Measurements from ENCODE around the gene ANO1.

The ANO1 gene

DNA sequence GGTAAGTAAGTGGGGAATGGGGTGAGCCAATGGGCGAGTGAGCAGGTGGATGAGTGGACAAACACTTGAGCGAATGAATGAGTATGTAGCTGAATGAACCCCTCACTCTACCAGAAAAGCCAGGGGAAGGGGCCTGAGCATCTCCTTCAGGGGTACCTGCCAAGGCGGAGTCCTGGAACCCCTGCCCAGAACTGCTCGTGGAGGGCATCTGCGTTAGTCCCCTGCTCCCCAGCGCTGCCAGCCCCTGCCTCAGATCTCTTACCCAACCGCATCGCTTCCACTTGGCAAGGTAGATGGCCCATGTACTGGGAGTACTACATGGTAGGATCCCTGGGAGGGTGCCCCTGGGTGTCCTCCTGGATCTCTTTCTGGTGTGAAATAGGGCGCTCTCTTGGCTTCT, 7.4 kb upstream of the ANO1 start:
- no peak overlapping the region for H2BK5ac ChIP-seq (ENCODE audit: low read depth, low read length, poor library complexity, severe bottlenecking)
- no peak overlapping the region for H3K4ac ChIP-seq (ENCODE audit: low read depth in 1 of 2, low read length in 2 of 2)
- H3K4me3 ChIP-seq (ENCODE audit: insufficient read depth in 1 of 2, low read depth in 1 of 2, low read length in 2 of 2): no peak overlapping the region
- H4K8ac ChIP-seq (ENCODE audit: low read length): no peak overlapping the region
- WGBS: 98% methylated on average over 9 of the region's 9 CpGs
- no peak overlapping the region for H3K23ac ChIP-seq (ENCODE audit: low read length in 2 of 2)
- no peaks in the 10 kb centered on the region for H3K4me1 ChIP-seq (ENCODE audit: control insufficient read depth, insufficient read depth, low read depth, low read length)
- H3K36me3 ChIP-seq (ENCODE audit: control insufficient read depth in 1 of 2, insufficient read depth in 2 of 2, low read depth in 1 of 2, low read length in 2 of 2): no peaks in the 10 kb centered on the region
- DNase-seq: no peak
- no peak overlapping the region for H3K27ac ChIP-seq (ENCODE audit: low read length, poor library complexity, severe bottlenecking)
- H3K9ac ChIP-seq (ENCODE audit: low read length): no peak overlapping the region
- H4K91ac ChIP-seq (ENCODE audit: low read length): no peak overlapping the region
- no peak overlapping the region for H2BK120ac ChIP-seq (ENCODE audit: low read depth, low read length)
- H3K27me3 ChIP-seq (ENCODE audit: control insufficient read depth in 1 of 2, insufficient read depth in 1 of 2, low read length in 2 of 2): peaks cover 66 to 95% of the 10 kb centered on the region in 2 experiments
- H2AK5ac ChIP-seq (ENCODE audit: low read length, severe bottlenecking): no peak overlapping the region
- H2BK12ac ChIP-seq (ENCODE audit: low read length in 2 of 2): no peak overlapping the region
- H2AFZ ChIP-seq (ENCODE audit: low read depth, low read length): no peak overlapping the region
- no peaks in the 10 kb centered on the region for H3K79me1 ChIP-seq (replicated peaks; ENCODE audit: low read length, poor library complexity, severe bottlenecking)
- peak overlapping the region; percentile 12 for H2BK15ac ChIP-seq (ENCODE audit: low read depth, poor library complexity, severe bottlenecking)
- no peaks in the 10 kb centered on the region for H3K9me3 ChIP-seq (ENCODE audit: control insufficient read depth, low read length)
- H3K18ac ChIP-seq (ENCODE audit: low read depth in 1 of 2, low read length in 2 of 2): no peak overlapping the region
- no peak overlapping the region for H3K14ac ChIP-seq (ENCODE audit: low read length in 2 of 2)
- no peak overlapping the region for H3K4me2 ChIP-seq (ENCODE audit: low read length, poor library complexity, severe bottlenecking)

DNA sequence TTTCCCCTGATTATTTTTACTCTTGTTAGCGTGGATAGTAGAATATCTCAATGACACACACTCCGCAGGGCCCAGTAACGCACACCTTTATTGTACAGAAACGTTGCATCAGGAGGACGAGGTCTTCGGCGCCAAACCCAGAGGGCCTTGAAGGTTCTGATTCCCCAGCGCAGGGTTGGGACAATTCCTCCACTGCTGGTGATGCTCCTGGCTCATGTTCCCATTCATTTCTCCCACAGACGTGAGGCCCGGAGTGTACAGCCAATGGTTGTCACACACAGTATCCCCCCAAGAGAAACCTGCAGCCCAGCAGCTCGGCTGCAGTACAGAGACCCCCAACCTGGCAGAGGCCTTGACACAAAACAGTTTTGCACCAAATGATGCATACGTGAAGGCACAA, 6.1 kb upstream of the ANO1 start:
- Histone ChIP-seq H2AK5ac (ENCODE audit: low read length, severe bottlenecking) (no peak overlapping the region), H3K9ac (ENCODE audit: low read length) (no peak overlapping the region), H4K91ac (ENCODE audit: low read length) (no peak overlapping the region)

DNA sequence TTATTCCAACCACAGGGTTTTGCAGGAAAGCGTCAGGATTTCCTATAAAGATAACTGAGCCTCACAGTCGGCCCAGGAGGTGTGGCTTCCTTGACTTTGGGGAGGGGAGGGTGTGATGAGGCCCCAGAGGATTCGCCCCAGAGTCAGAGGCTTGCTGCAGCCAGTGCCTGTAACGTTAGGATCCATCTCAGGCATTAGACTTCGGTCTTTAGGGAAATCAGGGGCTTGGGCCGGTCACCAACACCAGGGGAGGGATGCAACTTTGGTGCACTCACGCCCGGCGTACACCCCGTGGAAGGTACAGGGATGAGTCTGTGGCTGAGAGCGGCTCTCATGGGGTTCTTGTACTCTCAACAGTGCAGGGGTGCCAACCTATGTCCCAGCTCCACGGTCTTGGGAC, 5.7 kb upstream of the ANO1 start:
- Histone ChIP-seq H3K79me1 (replicated peaks; ENCODE audit: low read length, poor library complexity, severe bottlenecking) (no peaks in the 10 kb centered on the region), H2AK5ac (ENCODE audit: low read length, severe bottlenecking) (no peak overlapping the region), H3K27me3 (ENCODE audit: control insufficient read depth in 1 of 2, insufficient read depth in 1 of 2, low read length in 2 of 2) (peaks cover 76 to 95% of the 10 kb centered on the region in 2 experiments), H2BK120ac (ENCODE audit: low read depth, low read length) (no peak overlapping the region), H3K4me3 (ENCODE audit: insufficient read depth in 1 of 2, low read depth in 1 of 2, low read length in 2 of 2) (no peak overlapping the region), H3K4ac (ENCODE audit: low read depth in 1 of 2, low read length in 2 of 2) (no peak overlapping the region), H2BK5ac (ENCODE audit: low read depth, low read length, poor library complexity, severe bottlenecking) (no peak overlapping the region), H4K91ac (ENCODE audit: low read length) (no peak overlapping the region), H3K4me1 (ENCODE audit: control insufficient read depth, insufficient read depth, low read depth, low read length) (no peaks in the 10 kb centered on the region), H4K8ac (ENCODE audit: low read length) (no peak overlapping the region), H2BK15ac (ENCODE audit: low read depth, poor library complexity, severe bottlenecking) (no peak overlapping the region), H3K9me3 (ENCODE audit: control insufficient read depth, low read length) (no peaks in the 10 kb centered on the region), H2AFZ (ENCODE audit: low read depth, low read length) (no peak overlapping the region), H3K4me2 (ENCODE audit: low read length, poor library complexity, severe bottlenecking) (no peak overlapping the region), H2BK12ac (ENCODE audit: low read length in 2 of 2) (no peak overlapping the region), H3K14ac (ENCODE audit: low read length in 2 of 2) (no peak overlapping the region), H3K9ac (ENCODE audit: low read length) (no peak overlapping the region), H3K36me3 (ENCODE audit: control insufficient read depth in 1 of 2, insufficient read depth in 2 of 2, low read depth in 1 of 2, low read length in 2 of 2) (no peaks in the 10 kb centered on the region), H3K27ac (ENCODE audit: low read length, poor library complexity, severe bottlenecking) (no peak overlapping the region), H3K18ac (ENCODE audit: low read depth in 1 of 2, low read length in 2 of 2) (no peak overlapping the region), H3K23ac (ENCODE audit: low read length in 2 of 2) (no peak overlapping the region)
- 72% methylated on average over 12 of the region's 12 CpGs for WGBS
- no peak for DNase-seq

More for the DNA sequence above, 6.1 kb upstream of the ANO1 start:
- Histone ChIP-seq H4K8ac (ENCODE audit: low read length) (no peak overlapping the region), H2BK5ac (ENCODE audit: low read depth, low read length, poor library complexity, severe bottlenecking) (no peak overlapping the region), H3K4me1 (ENCODE audit: control insufficient read depth, insufficient read depth, low read depth, low read length) (no peaks in the 10 kb centered on the region), H2AFZ (ENCODE audit: low read depth, low read length) (no peak overlapping the region), H3K79me1 (replicated peaks; ENCODE audit: low read length, poor library complexity, severe bottlenecking) (no peaks in the 10 kb centered on the region), H3K4ac (ENCODE audit: low read depth in 1 of 2, low read length in 2 of 2) (no peak overlapping the region), H3K4me3 (ENCODE audit: insufficient read depth in 1 of 2, low read depth in 1 of 2, low read length in 2 of 2) (no peak overlapping the region), H3K27me3 (ENCODE audit: control insufficient read depth in 1 of 2, insufficient read depth in 1 of 2, low read length in 2 of 2) (peaks cover 74 to 95% of the 10 kb centered on the region in 2 experiments), H3K14ac (ENCODE audit: low read length in 2 of 2) (no peak overlapping the region), H2BK12ac (ENCODE audit: low read length in 2 of 2) (no peak overlapping the region), H3K4me2 (ENCODE audit: low read length, poor library complexity, severe bottlenecking) (no peak overlapping the region), H3K36me3 (ENCODE audit: control insufficient read depth in 1 of 2, insufficient read depth in 2 of 2, low read depth in 1 of 2, low read length in 2 of 2) (no peaks in the 10 kb centered on the region), H3K27ac (ENCODE audit: low read length, poor library complexity, severe bottlenecking) (no peak overlapping the region), H2BK120ac (ENCODE audit: low read depth, low read length) (no peak overlapping the region), H3K23ac (ENCODE audit: low read length in 2 of 2) (no peak overlapping the region), H3K9me3 (ENCODE audit: control insufficient read depth, low read length) (no peaks in the 10 kb centered on the region), H3K18ac (ENCODE audit: low read depth in 1 of 2, low read length in 2 of 2) (no peak overlapping the region), H2BK15ac (ENCODE audit: low read depth, poor library complexity, severe bottlenecking) (no peak overlapping the region)
- DNase-seq: no peak
- 90% methylated on average over 12 of the region's 12 CpGs for WGBS

DNA sequence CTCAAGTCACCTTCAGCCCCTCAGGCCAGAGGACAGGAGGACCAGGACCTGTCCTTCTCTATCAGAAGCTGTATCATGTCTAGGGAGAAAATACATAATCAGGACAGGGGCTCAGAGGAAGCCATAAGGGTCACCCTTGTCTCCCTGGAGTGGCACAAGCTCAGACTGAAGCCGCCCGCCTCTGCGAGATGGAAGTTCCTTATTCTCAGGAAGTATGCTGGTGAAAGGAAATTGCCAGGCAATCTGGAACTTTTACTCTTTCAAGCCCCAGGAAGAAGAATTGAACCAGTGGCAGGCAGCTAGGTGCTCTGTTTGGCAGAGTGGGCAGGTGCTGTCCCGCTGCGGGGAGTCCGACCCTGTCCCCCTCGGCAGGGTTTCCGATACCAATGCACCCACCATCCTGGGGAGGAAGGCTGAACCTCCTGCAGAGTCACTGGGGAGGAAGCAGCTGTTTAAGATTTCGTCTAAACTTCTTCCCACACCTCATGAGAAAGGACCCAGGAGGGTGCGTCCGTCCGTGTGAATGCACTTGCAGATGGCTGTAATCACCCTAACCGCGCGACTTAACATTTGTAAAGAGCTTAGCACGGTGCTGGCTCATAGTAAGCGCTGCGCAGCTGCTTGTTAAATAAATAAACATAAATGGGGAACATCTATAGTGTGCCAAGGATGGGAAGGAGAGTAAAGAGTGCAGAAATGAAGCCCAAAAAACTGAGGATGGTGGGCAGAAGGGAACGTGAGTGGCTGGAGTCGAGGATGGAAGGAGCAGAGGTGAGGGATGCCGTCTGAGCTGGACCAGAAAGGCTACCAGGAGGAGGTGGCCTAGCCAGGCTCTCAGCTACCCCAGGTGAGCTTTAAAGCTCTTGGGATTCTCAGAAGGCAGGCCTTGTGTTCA, 5.0 kb upstream of the ANO1 start:
- no peak overlapping the region for H3K23ac ChIP-seq (ENCODE audit: low read length in 2 of 2)
- DNase-seq: no peak
- no peak overlapping the region for H4K8ac ChIP-seq (ENCODE audit: low read length)
- H2AFZ ChIP-seq (ENCODE audit: low read depth, low read length): no peak overlapping the region
- no peak overlapping the region for H2BK15ac ChIP-seq (ENCODE audit: low read depth, poor library complexity, severe bottlenecking)
- no peak overlapping the region for H3K4me3 ChIP-seq (ENCODE audit: insufficient read depth in 1 of 2, low read depth in 1 of 2, low read length in 2 of 2)
- no peaks in the 10 kb centered on the region for H3K79me1 ChIP-seq (replicated peaks; ENCODE audit: low read length, poor library complexity, severe bottlenecking)
- H3K14ac ChIP-seq (ENCODE audit: low read length in 2 of 2): no peak overlapping the region
- peaks cover 75 to 95% of the 10 kb centered on the region in 2 experiments for H3K27me3 ChIP-seq (ENCODE audit: control insufficient read depth in 1 of 2, insufficient read depth in 1 of 2, low read length in 2 of 2)
- no peak overlapping the region for H3K9ac ChIP-seq (ENCODE audit: low read length)
- H4K91ac ChIP-seq (ENCODE audit: low read length): no peak overlapping the region
- H3K27ac ChIP-seq (ENCODE audit: low read length, poor library complexity, severe bottlenecking): no peak overlapping the region
- H3K4ac ChIP-seq (ENCODE audit: low read depth in 1 of 2, low read length in 2 of 2): no peak overlapping the region
- H2BK12ac ChIP-seq (ENCODE audit: low read length in 2 of 2): no peak overlapping the region
- no peaks in the 10 kb centered on the region for H3K4me1 ChIP-seq (ENCODE audit: control insufficient read depth, insufficient read depth, low read depth, low read length)
- H3K36me3 ChIP-seq (ENCODE audit: control insufficient read depth in 1 of 2, insufficient read depth in 2 of 2, low read depth in 1 of 2, low read length in 2 of 2): no peaks in the 10 kb centered on the region
- no peak overlapping the region for H3K4me2 ChIP-seq (ENCODE audit: low read length, poor library complexity, severe bottlenecking)
- no peak overlapping the region for H2BK5ac ChIP-seq (ENCODE audit: low read depth, low read length, poor library complexity, severe bottlenecking)
- no peak overlapping the region for H2AK5ac ChIP-seq (ENCODE audit: low read length, severe bottlenecking)
- H3K18ac ChIP-seq (ENCODE audit: low read depth in 1 of 2, low read length in 2 of 2): no peak overlapping the region
- WGBS: 57% methylated on average over 21 of the region's 21 CpGs
- H2BK120ac ChIP-seq (ENCODE audit: low read depth, low read length): no peak overlapping the region
- no peaks in the 10 kb centered on the region for H3K9me3 ChIP-seq (ENCODE audit: control insufficient read depth, low read length)

Measured in mesenchymal stem cell (in vitro differentiated cells and primary cell).